Fibroblast of the aortic adventitia (primary cell): ENCODE measurements around the gene MFSD8. TPM values are rescaled to one million over a fixed set of nuclear protein-coding genes. Genes with fewer than 3 reads are reported as not detected.
"Not testable (repeated sequence)": the region's sequence is repeated elsewhere in the genome, so short reads cannot be mapped to it uniquely, and the experiment has no call there.

ENCODE experiments used
- DNase-seq: peaks from one replicate; pipeline ENCODE4 v3.0.0-alpha.2; 2010; ENCODE audit warnings: low read depth
- H3K4me3 ChIP-seq: 2 replicates; pipeline ENCODE4 v1.5.1; 2011; ENCODE audit warnings: low read depth, mild to moderate bottlenecking, control low read depth, low read length, moderate library complexity
- total RNA-seq: library from RNA; depleted of rRNA; stranded (reverse); fragments of >200 nt; gene quantifications from 2 replicates; pipeline ENCODE4 v1.2.3, GENCODE V29; 2012; ENCODE audit warnings: low replicate concordance
- TF ChIP-seq, protein P1 (sequence below): IDR thresholded peaks from 2 replicates; pipeline ENCODE4 v1.5.1; 2011; ENCODE audit warnings: mild to moderate bottlenecking, low read length, control low read depth, inconsistent platforms; ENCODE audit not compliant: insufficient read depth

MFSD8 gene
- total RNA-seq, 1 donor: 22.7 TPM

DNA sequence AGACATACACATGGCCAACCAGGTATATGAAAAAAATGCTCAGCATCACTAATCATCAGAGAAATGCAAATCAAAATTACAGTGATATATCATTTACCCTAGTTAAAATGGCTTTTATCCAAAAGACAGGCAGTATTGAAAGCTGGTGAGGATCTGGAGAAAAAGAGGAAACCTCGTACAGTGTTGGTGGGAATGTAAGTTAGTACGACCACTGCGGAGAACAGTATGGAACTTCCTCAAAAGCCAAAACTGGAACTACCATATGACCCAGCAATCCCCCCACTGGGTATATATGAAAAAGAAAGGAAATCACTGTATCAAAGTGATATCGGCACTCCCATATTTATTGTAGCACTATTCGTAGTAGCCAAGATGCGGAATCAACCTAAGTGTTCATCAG, 23.7 kb upstream of the MFSD8 start:
- TF ChIP-seq, protein P1, sequence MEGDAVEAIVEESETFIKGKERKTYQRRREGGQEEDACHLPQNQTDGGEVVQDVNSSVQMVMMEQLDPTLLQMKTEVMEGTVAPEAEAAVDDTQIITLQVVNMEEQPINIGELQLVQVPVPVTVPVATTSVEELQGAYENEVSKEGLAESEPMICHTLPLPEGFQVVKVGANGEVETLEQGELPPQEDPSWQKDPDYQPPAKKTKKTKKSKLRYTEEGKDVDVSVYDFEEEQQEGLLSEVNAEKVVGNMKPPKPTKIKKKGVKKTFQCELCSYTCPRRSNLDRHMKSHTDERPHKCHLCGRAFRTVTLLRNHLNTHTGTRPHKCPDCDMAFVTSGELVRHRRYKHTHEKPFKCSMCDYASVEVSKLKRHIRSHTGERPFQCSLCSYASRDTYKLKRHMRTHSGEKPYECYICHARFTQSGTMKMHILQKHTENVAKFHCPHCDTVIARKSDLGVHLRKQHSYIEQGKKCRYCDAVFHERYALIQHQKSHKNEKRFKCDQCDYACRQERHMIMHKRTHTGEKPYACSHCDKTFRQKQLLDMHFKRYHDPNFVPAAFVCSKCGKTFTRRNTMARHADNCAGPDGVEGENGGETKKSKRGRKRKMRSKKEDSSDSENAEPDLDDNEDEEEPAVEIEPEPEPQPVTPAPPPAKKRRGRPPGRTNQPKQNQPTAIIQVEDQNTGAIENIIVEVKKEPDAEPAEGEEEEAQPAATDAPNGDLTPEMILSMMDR: no peak
- DNase-seq: no peak
- no peak overlapping the region for H3K4me3 ChIP-seq

DNA sequence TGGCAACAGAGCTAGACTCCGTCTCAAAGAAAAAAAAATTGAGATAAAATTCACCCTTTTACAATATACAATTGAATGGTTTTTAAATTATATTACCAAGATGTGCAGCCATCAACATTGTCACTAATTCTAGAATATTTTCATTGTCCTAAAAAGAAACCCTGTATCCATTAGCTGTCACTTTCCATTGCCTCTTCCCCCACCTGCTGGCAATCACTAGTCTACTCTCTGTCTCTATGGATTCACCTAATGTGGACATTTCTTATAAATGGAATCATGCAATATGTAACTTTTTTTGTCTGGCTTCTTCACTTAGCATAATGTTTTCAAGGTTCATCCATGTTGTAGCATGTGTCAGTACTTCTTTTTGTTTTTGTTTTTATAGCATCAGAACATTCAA, 21.0 kb upstream of the MFSD8 start:
- no peak overlapping the region for H3K4me3 ChIP-seq
- TF ChIP-seq, protein P1: no peak
- DNase-seq: no peak

- TF ChIP-seq, protein P1: no peak
- DNase-seq: no peak
- H3K4me3 ChIP-seq: no peak overlapping the region
Observed at GRCh38 chr4:127982445-127982844, 17.5 kb upstream of the MFSD8 start.

GRCh38 chr4:127978930-127979329, 14.0 kb upstream of the MFSD8 start:
- DNase-seq: no peak
- H3K4me3 ChIP-seq: no peak overlapping the region
- TF ChIP-seq, protein P1: no peak

DNA sequence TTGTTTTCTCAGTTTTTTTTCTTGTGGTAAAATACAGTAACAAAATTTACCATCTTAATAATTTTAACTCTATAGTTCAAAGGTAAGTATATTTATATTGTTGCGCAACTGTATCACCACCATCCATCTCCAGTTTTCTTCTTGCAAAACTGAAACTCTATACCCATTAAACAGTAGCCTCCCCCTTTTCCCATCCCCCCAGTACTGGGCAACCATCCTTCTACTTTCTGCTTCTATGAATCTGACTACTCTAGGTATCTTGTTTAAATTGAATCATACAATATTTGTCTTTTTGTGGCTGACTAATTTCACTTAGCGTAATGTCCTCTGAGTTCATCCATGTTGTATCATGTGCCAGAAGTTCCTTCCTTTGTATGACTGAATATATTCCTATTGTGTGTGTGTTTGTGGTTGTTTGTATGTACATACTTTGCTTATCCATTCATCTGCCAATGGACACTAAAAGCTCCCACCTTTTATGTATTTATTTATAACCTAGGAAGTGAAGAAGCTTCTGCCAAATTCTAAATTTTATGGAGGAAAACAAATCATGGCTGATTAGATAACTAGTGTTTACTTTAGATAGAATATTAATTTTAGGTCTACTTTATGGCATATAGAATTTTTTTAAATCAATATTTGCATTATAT, 10.3 kb upstream of the MFSD8 start:
- peak; percentile 6 for DNase-seq
- TF ChIP-seq, protein P1: no peak
- no peak overlapping the region for H3K4me3 ChIP-seq

- DNase-seq, H3K4me3 ChIP-seq: not testable (repeated sequence)
Observed at GRCh38 chr4:127970925-127971324, 6.0 kb upstream of the MFSD8 start.

GRCh38 chr4:127968586-127968985, 3.6 kb upstream of the MFSD8 start:
- no peak overlapping the region for H3K4me3 ChIP-seq
- TF ChIP-seq, protein P1: no peak
- no peak for DNase-seq
